Kidney (tissue), 14 donors: ENCODE measurements around the gene ABCF1. TPM values are rescaled to one million over a fixed set of nuclear protein-coding genes. Genes with fewer than 3 reads are reported as not detected.

Source experiments
- DNase-seq, 5 donors: peaks; one replicate each; pipeline ENCODE4 v3.0.0-alpha.2; 2013 to 2020
- FAIRE-seq: peaks from 2 replicates; lab custom pipeline; 2012; peaks lifted over from hg19 to GRCh38; lab: Jason Lieb, UNC
- H3K27ac ChIP-seq, 2 donors: one replicate each; pipeline ENCODE4 v1.7.0; 2013; ENCODE audit warnings: low read depth in 2 of 2, low read length in 2 of 2, inconsistent platforms in 1 of 2
- H3K27me3 ChIP-seq: one replicate; pipeline ENCODE4 v1.7.1; 2013; ENCODE audit warnings: low read length, inconsistent platforms; ENCODE audit not compliant: control insufficient read depth, insufficient read depth
- H3K36me3 ChIP-seq, 3 donors: one replicate each; pipeline versions ENCODE4 v1.7.0 to v1.7.1; 2013; ENCODE audit warnings: low read length in 3 of 3, control low read depth in 1 of 3, inconsistent platforms in 1 of 3; ENCODE audit not compliant: insufficient read depth in 3 of 3, control insufficient read depth in 2 of 3
- H3K4me1 ChIP-seq, 3 donors: one replicate each; pipeline versions ENCODE4 v1.7.0 to v1.7.1; 2013; ENCODE audit warnings: low read length in 3 of 3, inconsistent platforms in 1 of 3, low read depth in 1 of 3; ENCODE audit not compliant: control insufficient read depth in 2 of 3, insufficient read depth in 2 of 3
- H3K4me3 ChIP-seq, 3 donors: one replicate each; pipeline versions ENCODE4 v1.7.0 to v1.8.1; 2013; ENCODE audit warnings: low read length in 3 of 3, control low read depth in 1 of 3, inconsistent platforms in 1 of 3
- H3K9ac ChIP-seq, 3 donors: one replicate each; pipeline versions ENCODE4 v1.7.0 to v1.7.1; 2013; ENCODE audit warnings: low read length in 3 of 3, control low read depth in 1 of 3, inconsistent platforms in 1 of 3
- H3K9me3 ChIP-seq, 3 donors: one replicate each; pipeline versions ENCODE4 v1.7.0 to v1.7.1; 2013; ENCODE audit warnings: low read length in 3 of 3, control low read depth in 1 of 3, inconsistent platforms in 1 of 3; ENCODE audit not compliant: control insufficient read depth in 2 of 3, insufficient read depth in 1 of 3
- intact Hi-C: fragments of 100-400 bp; cut with DNase I; formaldehyde crosslinking; loops from one replicate; pipeline ENCODE4 v1.11.1; 2022
- polyA plus RNA-seq: library from polyadenylated mRNA; stranded (reverse); fragments of 350-450 nt; fragmentation: Illumina TruSeq; extraction: RNeasy Lipid Tissue Mini Kit (QIAGEN cat#74804); gene quantifications from one replicate; pipeline ENCODE4 v1.2.3, GENCODE V29; 2014; ENCODE audit warnings: low read depth, low replicate concordance; ENCODE audit not compliant: insufficient read depth
- total RNA-seq: library from RNA; stranded (reverse); fragmentation: NEBNext Ultra II Directional; extraction: Animal tissue kit (Norgen Biotek cat#: 25700); gene quantifications from one replicate; pipeline ENCODE4 v1.2.1, GENCODE V29; 2021
- TF ChIP-seq, protein P1 (sequence below): IDR thresholded peaks from 3 replicates; pipeline ENCODE4 v1.5.1; 2012; ENCODE audit warnings: mild to moderate bottlenecking, moderate library complexity, borderline replicate concordance; ENCODE audit not compliant: insufficient read depth; ENCODE audit errors: extremely low read depth
- donor health status: control.
- donor health status: control.
- donor health status: control.
- donor health status: control.
- donor health status: control.
- donor health status: DM: yes; HTN: yes; CAD: no.
- donor health status: Normal renal cell carcinoma (clear cell type).

Gene ABCF1
- total and polyA plus RNA-seq, 2 donors from 2014 or later = 32.9 to 47.2 TPM

DNA sequence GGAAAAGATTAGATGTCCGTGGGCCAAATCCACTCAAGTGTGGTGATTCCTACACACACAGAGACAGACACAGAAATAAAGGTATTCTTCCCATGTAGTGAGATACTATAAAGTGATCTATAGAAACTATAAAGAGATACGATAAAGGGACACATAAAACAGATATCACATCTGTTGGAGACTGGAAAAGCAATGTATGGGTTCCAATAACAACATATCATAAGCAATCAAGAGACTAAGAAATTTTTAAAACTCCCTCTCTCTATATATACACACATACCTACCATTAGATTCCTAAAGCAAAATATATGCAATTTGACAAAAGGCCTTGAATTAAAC is 40.6 kb downstream of the ABCF1 start:
- no peak overlapping the region for H3K4me3 ChIP-seq
- no peak overlapping the region for H3K27ac ChIP-seq
- H3K27me3 ChIP-seq = no peaks in the 10 kb centered on the region
- peaks cover 6 to 35% (median 23%) of the 10 kb centered on the region in 3 donors for H3K4me1 ChIP-seq
- H3K9ac ChIP-seq = peak overlapping the region in 1 of 3 donors; percentile 22
- TF ChIP-seq, protein P1, sequence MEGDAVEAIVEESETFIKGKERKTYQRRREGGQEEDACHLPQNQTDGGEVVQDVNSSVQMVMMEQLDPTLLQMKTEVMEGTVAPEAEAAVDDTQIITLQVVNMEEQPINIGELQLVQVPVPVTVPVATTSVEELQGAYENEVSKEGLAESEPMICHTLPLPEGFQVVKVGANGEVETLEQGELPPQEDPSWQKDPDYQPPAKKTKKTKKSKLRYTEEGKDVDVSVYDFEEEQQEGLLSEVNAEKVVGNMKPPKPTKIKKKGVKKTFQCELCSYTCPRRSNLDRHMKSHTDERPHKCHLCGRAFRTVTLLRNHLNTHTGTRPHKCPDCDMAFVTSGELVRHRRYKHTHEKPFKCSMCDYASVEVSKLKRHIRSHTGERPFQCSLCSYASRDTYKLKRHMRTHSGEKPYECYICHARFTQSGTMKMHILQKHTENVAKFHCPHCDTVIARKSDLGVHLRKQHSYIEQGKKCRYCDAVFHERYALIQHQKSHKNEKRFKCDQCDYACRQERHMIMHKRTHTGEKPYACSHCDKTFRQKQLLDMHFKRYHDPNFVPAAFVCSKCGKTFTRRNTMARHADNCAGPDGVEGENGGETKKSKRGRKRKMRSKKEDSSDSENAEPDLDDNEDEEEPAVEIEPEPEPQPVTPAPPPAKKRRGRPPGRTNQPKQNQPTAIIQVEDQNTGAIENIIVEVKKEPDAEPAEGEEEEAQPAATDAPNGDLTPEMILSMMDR = no peak
- peaks cover 11 to 38% (median 18%) of the 10 kb centered on the region in 3 donors for H3K36me3 ChIP-seq
- DNase-seq (no peak), FAIRE-seq (no peak)
- H3K9me3 ChIP-seq = no peaks in the 10 kb centered on the region
- intact Hi-C loops = no loop called here

DNA sequence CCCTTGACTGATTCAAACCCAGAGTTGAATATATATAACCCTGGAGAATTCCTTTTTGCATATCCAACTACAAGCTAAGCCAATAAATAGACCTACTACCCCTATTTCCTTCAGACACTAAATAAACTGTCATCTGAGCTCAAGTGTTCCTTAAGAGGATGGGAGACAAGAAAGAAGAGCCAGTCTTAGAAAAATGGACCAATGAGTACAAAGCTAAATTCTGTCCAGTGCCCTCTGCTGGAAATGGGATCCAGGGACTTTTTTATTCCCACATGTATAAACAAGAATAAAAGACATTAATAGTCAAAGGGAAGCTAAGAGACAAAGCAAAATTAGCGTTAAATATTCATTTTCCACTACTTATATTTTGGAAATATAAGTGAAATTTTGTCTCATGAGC is 41.0 kb downstream of the ABCF1 start:
- Histone ChIP-seq H3K36me3 (peaks cover 9 to 36% (median 18%) of the 10 kb centered on the region in 3 donors), H3K27ac (no peak overlapping the region), H3K4me1 (peaks cover 6 to 35% (median 23%) of the 10 kb centered on the region in 3 donors), H3K9ac (no peak overlapping the region), H3K9me3 (no peaks in the 10 kb centered on the region), H3K27me3 (no peaks in the 10 kb centered on the region), H3K4me3 (peak overlapping the region in 1 of 3 donors; percentile 21)
- FAIRE-seq (no peak), DNase-seq (peak in 1 of 5 donors; percentile 29)
- TF ChIP-seq, protein P1 = no peak
- intact Hi-C loops = no loop called here

DNA sequence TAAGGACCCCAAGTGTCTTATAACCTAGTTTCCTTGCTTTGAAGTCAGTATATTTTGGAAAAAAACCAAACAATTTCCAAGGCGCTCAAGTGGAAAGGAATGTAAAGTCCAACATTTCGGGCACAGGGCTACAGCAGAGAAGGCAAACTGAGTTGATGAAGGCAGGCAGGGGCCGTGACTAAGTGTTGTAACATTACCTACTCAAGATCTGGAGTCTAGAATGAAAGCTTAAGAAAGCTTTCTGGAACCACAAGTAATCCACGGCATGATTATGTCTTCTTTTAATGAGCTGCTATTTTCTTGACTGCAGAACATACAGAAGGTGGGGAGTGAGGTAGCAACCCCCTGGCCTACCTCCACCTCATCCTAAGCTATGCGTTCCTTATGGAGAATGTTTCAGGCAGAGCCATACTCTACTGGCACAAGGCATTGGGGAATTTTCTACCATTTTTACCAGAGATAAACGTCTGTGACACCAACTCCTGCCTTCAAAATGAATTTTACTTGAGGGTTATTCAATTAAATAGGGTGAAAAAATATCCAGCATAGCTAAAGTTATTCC is 41.5 kb downstream of the ABCF1 start:
- peak in 3 of 5 donors; percentile 30 to 84 (median 79) for DNase-seq
- Histone ChIP-seq H3K4me1 (peaks cover 6 to 35% (median 23%) of the 10 kb centered on the region in 3 donors), H3K27ac (peak overlapping the region; percentile 56 to 59), H3K4me3 (peak overlapping the region in 2 of 3 donors; percentile 21 to 31), H3K36me3 (peaks cover 8 to 31% (median 15%) of the 10 kb centered on the region in 3 donors), H3K9me3 (no peaks in the 10 kb centered on the region), H3K27me3 (no peaks in the 10 kb centered on the region), H3K9ac (peak overlapping the region in 2 of 3 donors; percentile 17 to 93)
- TF ChIP-seq, protein P1 = no peak
- intact Hi-C loops = no loop called here
- FAIRE-seq = no peak
